ENCODE data around the gene OSBPL10. TPM values are rescaled to one million over a fixed set of nuclear protein-coding genes. Genes with fewer than 3 reads are reported as not detected.

The OSBPL10 gene
- total and polyA plus RNA-seq, 2 of the 8 experiments (the other 6 are each of a cell fraction or from before 2014, with no cell fraction given), result 26.2 to 86.7 TPM

DNA sequence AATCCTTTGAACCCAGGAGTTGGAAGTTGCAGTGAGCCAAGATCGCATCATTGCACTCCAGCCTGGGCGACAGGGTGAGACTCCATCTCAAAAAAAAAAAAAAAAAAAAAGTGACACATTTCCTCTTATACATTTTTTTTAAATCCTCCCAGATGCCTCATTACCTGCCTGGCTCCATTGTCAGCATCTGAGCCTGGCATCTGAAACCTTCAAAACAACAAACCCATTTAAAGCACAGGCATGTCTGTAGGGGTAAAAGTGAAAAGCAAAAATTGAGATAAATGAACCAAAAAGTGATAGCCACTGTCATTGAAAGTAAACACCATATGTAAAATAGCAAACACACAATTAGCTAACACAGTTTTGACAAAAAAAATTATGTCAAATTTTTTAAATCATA is 38.6 kb downstream of the OSBPL10 start:
- H3K9ac ChIP-seq (replicated peaks in 1 of 4; ENCODE audit: extremely low read depth in 1 of 4, low read depth in 3 of 4, low read length in 3 of 4), result no peak overlapping the region
- no peak overlapping the region for H3K23ac ChIP-seq (ENCODE audit: insufficient read length)
- peaks cover 3% of the 10 kb centered on the region; the same call in 1 of the 2 replicates for H3K23me2 ChIP-seq (ENCODE audit: low read depth, low read length)
- H2BK5ac ChIP-seq (ENCODE audit: low read depth, low read length), result no peak overlapping the region
- H3K4ac ChIP-seq (replicated peaks; ENCODE audit: insufficient read length, low read depth, low read length), result no peak overlapping the region
- H4K5ac ChIP-seq (ENCODE audit: insufficient read length, low read depth, low read length), result no peak overlapping the region
- no peak for FAIRE-seq
- H2BK20ac ChIP-seq (ENCODE audit: low read length), result no peak overlapping the region
- no peak overlapping the region for H2AFZ ChIP-seq (ENCODE audit: low read length)
- no peaks in the 10 kb centered on the region for H3K9me3 ChIP-seq (ENCODE audit: insufficient read depth in 2 of 2, low read depth in 1 of 2, low read length in 1 of 2)
- H3K79me1 ChIP-seq (ENCODE audit: low read depth, low read length), result peaks cover 19% of the 10 kb centered on the region
- ChIA-PET POLR2A (ENCODE audit: partially characterized antibody) (no interaction called here), CTCF (ENCODE audit: partially characterized antibody) (interaction anchor here (1.4 kb wide), 1 partner anchor 18 kb away, joined by 4 read pairs; no protein-coding TSS in a partner anchor)
- H2BK15ac ChIP-seq (ENCODE audit: low read length), result no peak overlapping the region
- no peak overlapping the region; a peak in 1 of 4 replicates for H3K4me2 ChIP-seq (ENCODE audit: insufficient read depth in 1 of 2, low read depth in 2 of 2, low read length in 2 of 2)
- H2BK120ac ChIP-seq (replicated peaks; ENCODE audit: low read depth, low read length), result no peak overlapping the region
- no peak overlapping the region for H4K91ac ChIP-seq (replicated peaks; ENCODE audit: insufficient read length, low read length)
- TF ChIP-seq USF2 (IDR thresholded peaks at IDR 0.05; ENCODE audit: low read length) (no peak), RXRA (IDR thresholded peaks at IDR 0.05; ENCODE audit: insufficient read depth, low read depth, low read length) (no peak), YY1 (IDR thresholded peaks at IDR 0.05; ENCODE audit: low read depth, low read length) (no peak), CTCF (IDR thresholded peaks at IDR 0.05; ENCODE audit: control extremely low read depth in 1 of 3, insufficient read depth in 1 of 3, low read depth in 1 of 3, low read length in 3 of 3) (no peak), JUN (IDR thresholded peaks at IDR 0.05; ENCODE audit: low read depth, low read length) (no peak)
- H3K14ac ChIP-seq (ENCODE audit: insufficient read length), result no peak overlapping the region
- H2BK12ac ChIP-seq (ENCODE audit: low read depth, low read length), result no peak overlapping the region
- no peak overlapping the region for H4K8ac ChIP-seq (ENCODE audit: extremely low read depth, insufficient read depth, low read length)
- H2AK5ac ChIP-seq (ENCODE audit: low read depth, low read length), result no peak overlapping the region
- H3K56ac ChIP-seq (replicated peaks; ENCODE audit: insufficient read length, low read depth, low read length), result no peak overlapping the region
- no peak overlapping the region for H3K27ac ChIP-seq (ENCODE audit: low read depth, low read length)
- peaks cover 2 to 21% (median 12%) of the 10 kb centered on the region in 4 experiments for H3K4me1 ChIP-seq (replicated peaks in 1 of 4; ENCODE audit: control insufficient read depth in 3 of 4, insufficient read depth in 4 of 4, low read length in 3 of 4)
- H3K18ac ChIP-seq (ENCODE audit: extremely low read depth, low read length), result no peak overlapping the region
- H3K27me3 ChIP-seq (replicated peaks in 1 of 4; ENCODE audit: control insufficient read depth in 3 of 4, extremely low read depth in 1 of 4, insufficient read depth in 3 of 4, low read length in 3 of 4), result no peaks in the 10 kb centered on the region
- H3K36me3 ChIP-seq (ENCODE audit: control insufficient read depth in 2 of 4, insufficient read depth in 4 of 4, low read length in 3 of 4), result no peaks in the 10 kb centered on the region
- WGBS, 2 experiments (ENCODE audit: extremely low coverage in 1 of 2, insufficient coverage in 1 of 2, insufficient read length in 1 of 2, insufficient replicate concordance in 2 of 2, low coverage in 1 of 2, low lambda C conversion rate in 2 of 2, missing lambda C conversion rate in 1 of 2), result 86% methylated on average over 1 of the region's 2 CpGs; no CpG with 5 or more reads in 1 of the 2 experiments
- H4K20me1 ChIP-seq (replicated peaks in 1 of 2; ENCODE audit: control insufficient read depth in 1 of 2, insufficient read depth in 2 of 2, low read length in 2 of 2), result peaks cover 0 to 4% of the 10 kb centered on the region in 2 experiments
- peaks cover 30 to 89% of the 10 kb centered on the region in 2 experiments for H3K79me2 ChIP-seq (ENCODE audit: control insufficient read depth in 1 of 2, insufficient read depth in 2 of 2, low read length in 2 of 2)
- DNase-seq (ENCODE audit: low read depth in 1 of 2, low spot score in 2 of 2), result no peak
- no peak overlapping the region for H3K4me3 ChIP-seq (ENCODE audit: extremely low read depth in 1 of 4, insufficient read depth in 2 of 4, low read depth in 3 of 4, low read length in 4 of 4)
